Nucleus accumbens (tissue), 56 donors: Measurements from ENCODE around the gene GNB4.

Experiments
- DNase-seq, 56 donors: peaks; one replicate each; lab custom pipeline; 2025; lab: John Stamatoyannopoulos, UW

Gene GNB4

GRCh38 chr3:179438841-179439240 is 12.4 kb downstream of the GNB4 start:
- no peak for DNase-seq

GRCh38 chr3:179436517-179436916 is 14.8 kb downstream of the GNB4 start:
- no peak for DNase-seq

GRCh38 chr3:179432451-179432850 is 18.8 kb downstream of the GNB4 start:
- DNase-seq: no peak

- DNase-seq: peak in 23 of 56 donors; percentile 2 to 51 (median 12)
Measured at GRCh38 chr3:179432021-179432420, 19.2 kb downstream of the GNB4 start.

GRCh38 chr3:179430277-179430870 is 20.9 kb downstream of the GNB4 start:
- DNase-seq: no peak

GRCh38 chr3:179428876-179429548 is 22.3 kb downstream of the GNB4 start:
- no peak for DNase-seq

GRCh38 chr3:179425075-179425474 is 26.2 kb downstream of the GNB4 start:
- DNase-seq: no peak

GRCh38 chr3:179421500-179421899 is 29.8 kb downstream of the GNB4 start:
- peak in 24 of 56 donors; percentile 2 to 46 (median 9) for DNase-seq

- DNase-seq: no peak
Measured at GRCh38 chr3:179418610-179419009, 32.7 kb downstream of the GNB4 start.

GRCh38 chr3:179416681-179417080 is 34.6 kb downstream of the GNB4 start:
- no peak for DNase-seq

GRCh38 chr3:179415377-179415776 is 35.9 kb downstream of the GNB4 start:
- DNase-seq: no peak

- no peak for DNase-seq
Measured at GRCh38 chr3:179414804-179415203, 36.5 kb downstream of the GNB4 start.

GRCh38 chr3:179410999-179411398 is 40.3 kb downstream of the GNB4 start:
- no peak for DNase-seq

GRCh38 chr3:179410331-179410730 is 40.9 kb downstream of the GNB4 start:
- DNase-seq: no peak

GRCh38 chr3:179404307-179404706 is 47.0 kb downstream of the GNB4 start:
- DNase-seq: no peak

- DNase-seq: no peak
Measured at GRCh38 chr3:179402963-179403362, 48.3 kb downstream of the GNB4 start.

- no peak for DNase-seq
Measured at GRCh38 chr3:179401561-179401960, 49.7 kb downstream of the GNB4 start.

- no peak for DNase-seq
Measured at GRCh38 chr3:179398574-179399231, 52.6 kb downstream of the GNB4 start.

- DNase-seq: no peak
Measured at GRCh38 chr3:179391906-179392305, 59.4 kb downstream of the GNB4 start.

- no peak for DNase-seq
Measured at GRCh38 chr3:179376474-179376873, 74.8 kb downstream of the GNB4 start.

- DNase-seq: no peak
Measured at GRCh38 chr3:179375091-179375999, 75.9 kb downstream of the GNB4 start.
